Naive thymus-derived CD4-positive, alpha-beta T cell (primary cell): ENCODE results near the gene ZNF230. TPM values are rescaled to one million over a fixed set of nuclear protein-coding genes. Genes with fewer than 3 reads are reported as not detected.
A peak's percentile ranks its signal among the peaks of the same experiment; 100 is the strongest.

Experiments
- ATAC-seq: fragments of 150-1000 bp; cut with Tn5 transposase; 2 replicates; pipeline ENCODE4 v1.10.0; 2021; ENCODE audit warnings: mild to moderate bottlenecking, moderate library complexity
- CTCF ChIA-PET: fragments of 350-600 bp; sonication (Branson Sonifier 250); formaldehyde crosslinking; loops from one replicate; lab custom pipeline; 2021; ENCODE audit warnings: antibody characterized with exemption; lab: Charles Lee
- POLR2A ChIA-PET: fragments of 350-600 bp; sonication (Branson Sonifier 250); formaldehyde crosslinking; loops from one replicate; lab custom pipeline; 2021; ENCODE audit warnings: antibody characterized with exemption, inconsistent platforms; lab: Charles Lee
- DNase-seq, 9 donors: peaks; one replicate each; pipeline versions ENCODE4 v3.0.0 to v3.0.0-alpha.2; 2020 to 2022; ENCODE audit warnings: mixed read lengths in 1 of 9
- H3K27ac ChIP-seq: one replicate; pipeline ENCODE4 v1.7.0; 2013; ENCODE audit warnings: mild to moderate bottlenecking, low read depth, low read length, moderate library complexity
- H3K27me3 ChIP-seq, 2 donors: one replicate each; pipeline ENCODE4 v1.7.0; 2013; ENCODE audit warnings: low read length in 2 of 2, mild to moderate bottlenecking in 2 of 2, moderate library complexity in 2 of 2; ENCODE audit not compliant: control insufficient read depth in 2 of 2, insufficient read depth in 2 of 2
- H3K36me3 ChIP-seq, 3 experiments: 1 replicate in 2 of 3; 2 replicates in 1 of 3; pipeline ENCODE4 v1.7.0; 2013; ENCODE audit warnings: low read length in 3 of 3, mild to moderate bottlenecking in 3 of 3, moderate library complexity in 1 of 3; ENCODE audit not compliant: insufficient read depth in 3 of 3, control insufficient read depth in 2 of 3
- H3K4me1 ChIP-seq, 2 donors: one replicate each; pipeline ENCODE4 v1.7.0; 2013; ENCODE audit warnings: low read length in 2 of 2, mild to moderate bottlenecking in 2 of 2, moderate library complexity in 1 of 2; ENCODE audit not compliant: control insufficient read depth in 2 of 2, insufficient read depth in 2 of 2
- H3K4me3 ChIP-seq: 2 replicates; pipeline ENCODE4 v1.7.0; 2013; ENCODE audit warnings: mild to moderate bottlenecking, low read length
- H3K9me3 ChIP-seq, 3 experiments: 1 replicate in 2 of 3; 2 replicates in 1 of 3; pipeline ENCODE4 v1.7.0; 2013; ENCODE audit warnings: low read length in 3 of 3; ENCODE audit not compliant: control insufficient read depth in 2 of 3
- H3K27ac Mint-ChIP-seq, 9 donors: one replicate each; pipeline ENCODE4 v1.8.0; 2020 to 2022; ENCODE audit warnings: mixed read lengths in 9 of 9, mild to moderate bottlenecking in 8 of 9, moderate library complexity in 5 of 9, inconsistent platforms in 2 of 9
- H3K27me3 Mint-ChIP-seq, 5 donors: one replicate each; pipeline ENCODE4 v1.8.0; 2021 to 2022; ENCODE audit warnings: mixed read lengths in 5 of 5, mild to moderate bottlenecking in 1 of 5
- H3K36me3 Mint-ChIP-seq, 5 donors: one replicate each; pipeline ENCODE4 v1.8.0; 2020 to 2022; ENCODE audit warnings: mixed read lengths in 5 of 5, mild to moderate bottlenecking in 3 of 5, inconsistent platforms in 1 of 5
- H3K4me1 Mint-ChIP-seq, 7 donors: one replicate each; pipeline ENCODE4 v1.8.0; 2020 to 2022; ENCODE audit warnings: mixed read lengths in 7 of 7, mild to moderate bottlenecking in 3 of 7, inconsistent platforms in 1 of 7
- H3K4me3 Mint-ChIP-seq, 10 donors: one replicate each; pipeline ENCODE4 v1.8.0; 2020 to 2022; ENCODE audit warnings: mild to moderate bottlenecking in 10 of 10, mixed read lengths in 10 of 10, moderate library complexity in 6 of 10, inconsistent platforms in 2 of 10
- H3K9me3 Mint-ChIP-seq, 11 donors: one replicate each; pipeline ENCODE4 v1.8.0; 2020 to 2022; ENCODE audit warnings: mixed read lengths in 11 of 11, mild to moderate bottlenecking in 4 of 11, inconsistent platforms in 1 of 11, moderate library complexity in 1 of 11
- intact Hi-C, 2 donors: fragments of 100-400 bp; cut with micrococcal nuclease; formaldehyde crosslinking; loops; one replicate each; pipeline ENCODE4 v1.15.1; 2023
- polyA plus RNA-seq, 2 donors: library from polyadenylated mRNA; unstranded; fragments of 300-500 nt; fragmentation: Illumina TruSeq; gene quantifications; one replicate each; pipeline ENCODE4 v1.2.3, GENCODE V29; 2021
- total RNA-seq, 6 experiments: library from RNA in 5 of 6; stranded (reverse) in 5 of 6; gene quantifications; 1 replicate in 5 of 6; 2 replicates in 1 of 6; pipeline ENCODE4 v1.2.3 and lab custom pipeline; 2021 to 2026

ZNF230 gene
- total and polyA plus RNA-seq, 7 experiments from 2014 or later, result 2.4 to 18.1 (median 6.3) TPM

- ChIA-PET POLR2A (interaction anchor here (0.6 to 1.9 kb wide), 8 partner anchors 19 to 546 kb away, joined by 3 to 9 read pairs (median 4); no protein-coding TSS in a partner anchor), CTCF (no interaction called here)
- peaks cover 0 to 27% (median 17%) of the 10 kb centered on the region in 5 donors for H3K27me3 Mint-ChIP-seq
- peaks cover 0 to 7% (median 0%) of the 10 kb centered on the region in 3 experiments for H3K9me3 ChIP-seq
- ATAC-seq (peak; percentile 48), DNase-seq (peak in 3 of 9 donors; percentile 2 to 20 (median 16))
- intact Hi-C loops, result loop anchor here in 1 of 2 donors (1.0 to 2.0 kb wide), 11 partner anchors 21 to 449 kb away; partner anchors contain the start of genes ZNF155, ZNF180, ZNF222 and ZNF225
- H3K27ac ChIP-seq, result peak overlapping the region; percentile 53
- H3K4me3 Mint-ChIP-seq, result peak overlapping the region; percentile 71 to 98 (median 96)
- peaks cover 0 to 22% (median 0%) of the 10 kb centered on the region in 3 experiments for H3K36me3 ChIP-seq
- H3K36me3 Mint-ChIP-seq, result peaks cover 9 to 37% (median 27%) of the 10 kb centered on the region in 5 donors
- H3K9me3 Mint-ChIP-seq, result peaks cover 9 to 68% (median 31%) of the 10 kb centered on the region in 11 donors
- no peaks in the 10 kb centered on the region for H3K4me1 ChIP-seq
- H3K27me3 ChIP-seq, result no peaks in the 10 kb centered on the region
- peak overlapping the region in 8 of 9 donors; percentile 33 to 91 (median 82) for H3K27ac Mint-ChIP-seq
- H3K4me3 ChIP-seq, result peak overlapping the region; percentile 58
- peaks cover 7 to 36% (median 28%) of the 10 kb centered on the region in 7 donors for H3K4me1 Mint-ChIP-seq
Measured at GRCh38 chr19:44050740-44051649, 48.2 kb downstream of the ZNF230 start.

- H3K36me3 Mint-ChIP-seq, result peaks cover 9 to 41% (median 30%) of the 10 kb centered on the region in 5 donors
- peaks cover 0 to 22% (median 13%) of the 10 kb centered on the region in 5 donors for H3K27me3 Mint-ChIP-seq
- H3K4me1 ChIP-seq, result no peaks in the 10 kb centered on the region
- peaks cover 0 to 7% (median 0%) of the 10 kb centered on the region in 3 experiments for H3K9me3 ChIP-seq
- H3K27me3 ChIP-seq, result no peaks in the 10 kb centered on the region
- ATAC-seq (peak; percentile 85), DNase-seq (peak in 8 of 9 donors; percentile 14 to 52 (median 40))
- peak within 1 kb of the TSS in 8 of 9 donors; percentile 36 to 91 (median 82) for H3K27ac Mint-ChIP-seq
- H3K4me1 Mint-ChIP-seq, result peaks cover 7 to 36% (median 28%) of the 10 kb centered on the region in 7 donors
- POLR2A ChIA-PET, result interaction anchor here (0.7 to 1.8 kb wide), 6 partner anchors 19 to 155 kb away, joined by 3 to 9 read pairs (median 3); no protein-coding TSS in a partner anchor
- intact Hi-C loops, result loop anchor here in 1 of 2 donors (1.0 to 2.0 kb wide), 11 partner anchors 20 to 448 kb away; partner anchors contain the start of genes ZNF155, ZNF180, ZNF222 and ZNF225
- H3K4me3 ChIP-seq, result peak within 1 kb of the TSS; percentile 58
- H3K27ac ChIP-seq, result peak within 1 kb of the TSS; percentile 53
- H3K9me3 Mint-ChIP-seq, result peaks cover 9 to 67% (median 30%) of the 10 kb centered on the region in 11 donors
- H3K4me3 Mint-ChIP-seq, result peak within 1 kb of the TSS; percentile 71 to 98 (median 96)
- CTCF ChIA-PET, result no interaction called here
- H3K36me3 ChIP-seq, result peaks cover 0 to 23% (median 0%) of the 10 kb centered on the region in 3 experiments
Measured at GRCh38 chr19:44051650-44052402, 49.1 kb downstream of the ZNF230 start, which contains the start of gene ZNF223. ZNF223 (plus strand) TSS chr19:44052036; CDS start chr19:44055177, 3,141 bp downstream.

GRCh38 chr19:44055870-44056269 lies 53.1 kb downstream of the ZNF230 start:
- no peaks in the 10 kb centered on the region for H3K4me1 ChIP-seq
- H3K9me3 ChIP-seq, result peaks cover 0 to 18% (median 0%) of the 10 kb centered on the region in 3 experiments
- H3K27me3 ChIP-seq, result no peaks in the 10 kb centered on the region
- Mint-ChIP-seq H3K4me1 (peaks cover 7 to 31% (median 24%) of the 10 kb centered on the region in 7 donors), H3K36me3 (peaks cover 8 to 73% (median 68%) of the 10 kb centered on the region in 5 donors), H3K27ac (no peak overlapping the region), H3K9me3 (peaks cover 7 to 75% (median 34%) of the 10 kb centered on the region in 11 donors), H3K4me3 (peak overlapping the region in 1 of 10 donors; percentile 30), H3K27me3 (peaks cover 0 to under 1% (median 0%) of the 10 kb centered on the region in 5 donors)
- peaks cover 0 to 55% (median 0%) of the 10 kb centered on the region in 3 experiments for H3K36me3 ChIP-seq
- ATAC-seq (no peak), DNase-seq (no peak)
- ChIA-PET CTCF (no interaction called here), POLR2A (no interaction called here)
- H3K27ac ChIP-seq, result no peak overlapping the region
- intact Hi-C loops, result no loop called here
- H3K4me3 ChIP-seq, result no peak overlapping the region

GRCh38 chr19:44059229-44059628 lies 56.5 kb downstream of the ZNF230 start:
- Mint-ChIP-seq H3K4me3 (no peak overlapping the region), H3K9me3 (peaks cover 8 to 91% (median 36%) of the 10 kb centered on the region in 11 donors), H3K27me3 (no peaks in the 10 kb centered on the region), H3K4me1 (peaks cover 0 to 3% (median 0%) of the 10 kb centered on the region in 7 donors), H3K36me3 (peaks cover 8 to 95% (median 90%) of the 10 kb centered on the region in 5 donors), H3K27ac (no peak overlapping the region)
- Histone ChIP-seq H3K9me3 (peaks cover 0 to 27% (median 0%) of the 10 kb centered on the region in 3 experiments), H3K27ac (no peak overlapping the region), H3K4me1 (no peaks in the 10 kb centered on the region), H3K27me3 (no peaks in the 10 kb centered on the region), H3K4me3 (no peak overlapping the region), H3K36me3 (peaks cover 0 to 83% (median 0%) of the 10 kb centered on the region in 3 experiments)
- intact Hi-C loops, result no loop called here
- ATAC-seq (no peak), DNase-seq (no peak)
- POLR2A ChIA-PET, result no interaction called here
- CTCF ChIA-PET, result no interaction called here

GRCh38 chr19:44061038-44061437 lies 58.3 kb downstream of the ZNF230 start:
- ChIA-PET CTCF (no interaction called here), POLR2A (no interaction called here)
- Histone ChIP-seq H3K4me3 (no peak overlapping the region), H3K9me3 (peaks cover 0 to 33% (median 10%) of the 10 kb centered on the region in 3 experiments), H3K27ac (no peak overlapping the region), H3K36me3 (peaks cover 0 to 73% (median 0%) of the 10 kb centered on the region in 3 experiments), H3K27me3 (no peaks in the 10 kb centered on the region), H3K4me1 (no peaks in the 10 kb centered on the region)
- Mint-ChIP-seq H3K27ac (no peak overlapping the region), H3K4me3 (no peak overlapping the region), H3K4me1 (no peaks in the 10 kb centered on the region), H3K36me3 (peaks cover under 1 to 93% (median 88%) of the 10 kb centered on the region in 5 donors), H3K27me3 (no peaks in the 10 kb centered on the region), H3K9me3 (peaks cover 6 to 91% (median 38%) of the 10 kb centered on the region in 11 donors)
- DNase-seq, result no peak
- no peak for ATAC-seq
- intact Hi-C loops, result no loop called here
